ENCODE results near the gene FAM9C.
A peak's percentile ranks its signal among the peaks of the same experiment; 100 is the strongest.

The FAM9C gene

DNA sequence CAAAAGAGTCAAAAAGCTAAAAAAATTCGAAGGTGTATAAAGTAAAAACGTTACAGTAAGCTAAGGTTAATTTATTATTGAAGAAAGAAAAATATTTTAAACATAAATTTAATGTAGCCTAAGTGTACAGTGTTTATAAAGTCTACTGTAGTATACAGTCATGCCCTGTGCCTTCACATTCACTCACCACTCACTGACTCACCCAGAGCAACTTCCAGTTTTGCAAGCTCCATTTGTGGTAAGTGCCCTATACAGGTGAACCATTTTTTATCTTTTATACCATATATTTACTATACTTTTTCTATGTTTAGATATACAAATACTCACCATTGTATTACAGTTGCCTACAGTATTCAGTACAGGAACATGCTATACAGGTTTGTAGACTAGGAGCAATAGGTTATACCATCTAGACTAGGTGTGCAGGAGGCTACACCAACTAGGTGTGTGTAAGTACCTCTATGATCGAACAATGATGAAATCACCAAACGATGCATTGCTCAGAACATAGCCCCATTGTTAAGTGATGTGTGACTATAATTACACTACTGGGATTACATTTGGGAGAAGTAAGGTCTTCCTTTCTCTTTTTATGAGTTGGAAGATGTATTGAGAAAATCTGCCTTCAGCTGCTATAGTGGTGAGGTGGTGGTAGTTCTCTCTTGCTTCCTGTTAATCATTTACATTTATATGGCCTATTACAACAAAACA is 42.3 kb downstream of the FAM9C start:
- no peak overlapping the region for H3K27ac ChIP-seq
- no peaks in the 10 kb centered on the region for H4K20me1 ChIP-seq (ENCODE audit: insufficient read depth)
- H3K36me3 ChIP-seq (ENCODE audit: insufficient read depth) = no peaks in the 10 kb centered on the region
- H3K9ac ChIP-seq = no peak overlapping the region
- H2AFZ ChIP-seq (ENCODE audit: low read depth) = no peak overlapping the region
- no peaks in the 10 kb centered on the region for H3K79me2 ChIP-seq (ENCODE audit: insufficient read depth, low read depth)
- TF ChIP-seq, protein P1, sequence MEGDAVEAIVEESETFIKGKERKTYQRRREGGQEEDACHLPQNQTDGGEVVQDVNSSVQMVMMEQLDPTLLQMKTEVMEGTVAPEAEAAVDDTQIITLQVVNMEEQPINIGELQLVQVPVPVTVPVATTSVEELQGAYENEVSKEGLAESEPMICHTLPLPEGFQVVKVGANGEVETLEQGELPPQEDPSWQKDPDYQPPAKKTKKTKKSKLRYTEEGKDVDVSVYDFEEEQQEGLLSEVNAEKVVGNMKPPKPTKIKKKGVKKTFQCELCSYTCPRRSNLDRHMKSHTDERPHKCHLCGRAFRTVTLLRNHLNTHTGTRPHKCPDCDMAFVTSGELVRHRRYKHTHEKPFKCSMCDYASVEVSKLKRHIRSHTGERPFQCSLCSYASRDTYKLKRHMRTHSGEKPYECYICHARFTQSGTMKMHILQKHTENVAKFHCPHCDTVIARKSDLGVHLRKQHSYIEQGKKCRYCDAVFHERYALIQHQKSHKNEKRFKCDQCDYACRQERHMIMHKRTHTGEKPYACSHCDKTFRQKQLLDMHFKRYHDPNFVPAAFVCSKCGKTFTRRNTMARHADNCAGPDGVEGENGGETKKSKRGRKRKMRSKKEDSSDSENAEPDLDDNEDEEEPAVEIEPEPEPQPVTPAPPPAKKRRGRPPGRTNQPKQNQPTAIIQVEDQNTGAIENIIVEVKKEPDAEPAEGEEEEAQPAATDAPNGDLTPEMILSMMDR (conservative IDR thresholded peaks at IDR 0.05; ENCODE audit: low read depth, low read length) = no peak
- no peaks in the 10 kb centered on the region for H3K27me3 ChIP-seq (ENCODE audit: insufficient read depth, low read depth)
- H3K4me1 ChIP-seq (ENCODE audit: low read depth, poor library complexity, severe bottlenecking) = peaks cover 81% of the 10 kb centered on the region
- H3K4me2 ChIP-seq = no peak overlapping the region
- no peak overlapping the region for H3K4me3 ChIP-seq (IDR thresholded peaks at IDR 0.05; ENCODE audit: insufficient read depth, low read depth, low read length)

DNA sequence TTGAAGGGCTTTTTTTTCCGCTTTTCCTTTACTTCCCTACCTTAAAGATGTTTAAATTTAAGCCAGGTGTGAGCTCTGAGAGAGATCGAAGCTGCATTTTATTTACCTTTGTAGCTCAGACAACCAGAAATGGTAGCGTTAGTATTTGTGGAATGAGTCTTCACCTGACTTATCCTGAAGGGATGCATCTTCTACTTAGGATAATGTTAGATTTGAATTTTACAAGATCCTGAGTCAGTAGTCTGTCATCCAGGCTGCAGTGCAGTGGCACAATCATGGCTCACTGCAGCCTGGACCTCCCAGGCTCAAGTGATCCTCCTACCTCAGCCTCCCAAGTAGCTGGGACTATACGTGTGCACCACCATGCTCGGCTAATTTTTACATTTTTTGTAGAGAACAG is 43.3 kb downstream of the FAM9C start:
- Histone ChIP-seq H3K4me3 (IDR thresholded peaks at IDR 0.05; ENCODE audit: insufficient read depth, low read depth, low read length) (no peak overlapping the region), H3K79me2 (ENCODE audit: insufficient read depth, low read depth) (no peaks in the 10 kb centered on the region), H3K4me2 (peak overlapping the region; percentile 60), H3K4me1 (ENCODE audit: low read depth, poor library complexity, severe bottlenecking) (peaks cover 78% of the 10 kb centered on the region), H3K27ac (peak overlapping the region; percentile 79), H2AFZ (ENCODE audit: low read depth) (peak overlapping the region; percentile 59; the same call in 1 of the 2 replicates), H3K9ac (peak overlapping the region; percentile 49; the same call in 1 of the 2 replicates), H3K27me3 (ENCODE audit: insufficient read depth, low read depth) (no peaks in the 10 kb centered on the region), H3K36me3 (ENCODE audit: insufficient read depth) (no peaks in the 10 kb centered on the region), H4K20me1 (ENCODE audit: insufficient read depth) (no peaks in the 10 kb centered on the region)
- TF ChIP-seq, protein P1 (conservative IDR thresholded peaks at IDR 0.05; ENCODE audit: low read depth, low read length) = no peak

DNA sequence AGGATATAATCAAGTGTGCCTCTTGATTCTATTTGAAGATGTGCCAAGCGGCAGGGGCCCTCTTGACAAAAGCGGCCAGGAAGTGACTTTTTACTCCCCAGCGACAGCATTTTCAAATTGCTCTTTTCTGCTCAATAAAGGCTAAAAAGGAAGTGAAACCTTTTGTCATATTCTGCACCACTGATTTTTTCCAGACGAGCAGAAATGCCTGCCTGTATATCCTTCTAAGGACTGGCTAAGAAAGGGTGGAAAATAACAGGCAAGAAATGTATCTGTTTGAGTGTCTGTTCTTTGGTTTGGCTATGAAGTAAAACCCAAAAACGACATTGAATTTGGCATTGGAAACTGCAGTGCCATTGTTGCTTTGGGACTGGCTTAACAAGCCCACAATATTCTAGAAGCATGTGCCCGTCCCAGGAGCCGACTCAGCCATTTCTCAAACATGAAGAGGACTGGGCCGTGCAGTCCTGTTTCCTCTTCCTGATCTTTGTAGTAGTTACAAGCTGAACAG is 44.1 kb downstream of the FAM9C start:
- Histone ChIP-seq H3K4me1 (ENCODE audit: low read depth, poor library complexity, severe bottlenecking) (peaks cover 71% of the 10 kb centered on the region), H2AFZ (ENCODE audit: low read depth) (peak overlapping the region; percentile 59), H3K27me3 (ENCODE audit: insufficient read depth, low read depth) (no peaks in the 10 kb centered on the region), H3K36me3 (ENCODE audit: insufficient read depth) (no peaks in the 10 kb centered on the region), H3K27ac (peak overlapping the region; percentile 79), H4K20me1 (ENCODE audit: insufficient read depth) (no peaks in the 10 kb centered on the region), H3K4me3 (IDR thresholded peaks at IDR 0.05; ENCODE audit: insufficient read depth, low read depth, low read length) (no peak overlapping the region), H3K79me2 (ENCODE audit: insufficient read depth, low read depth) (no peaks in the 10 kb centered on the region), H3K9ac (peak overlapping the region; percentile 49; the same call in 1 of the 2 replicates), H3K4me2 (peak overlapping the region; percentile 60)
- TF ChIP-seq, protein P1 (conservative IDR thresholded peaks at IDR 0.05; ENCODE audit: low read depth, low read length) = no peak

- H3K79me2 ChIP-seq (ENCODE audit: insufficient read depth, low read depth) = no peaks in the 10 kb centered on the region
- H3K27ac ChIP-seq = peak overlapping the region; percentile 79
- peak overlapping the region; percentile 60 for H3K4me2 ChIP-seq
- 0 out of 2 replicates have a peak overlapping the region, but pooled peaks have one; percentile 59 for H2AFZ ChIP-seq (ENCODE audit: low read depth)
- H4K20me1 ChIP-seq (ENCODE audit: insufficient read depth) = no peaks in the 10 kb centered on the region
- H3K4me1 ChIP-seq (ENCODE audit: low read depth, poor library complexity, severe bottlenecking) = peaks cover 61% of the 10 kb centered on the region
- no peaks in the 10 kb centered on the region for H3K27me3 ChIP-seq (ENCODE audit: insufficient read depth, low read depth)
- peak overlapping the region; percentile 49; the same call in 1 of the 2 replicates for H3K9ac ChIP-seq
- no peaks in the 10 kb centered on the region for H3K36me3 ChIP-seq (ENCODE audit: insufficient read depth)
- TF ChIP-seq, protein P1 (conservative IDR thresholded peaks at IDR 0.05; ENCODE audit: low read depth, low read length) = no peak
- no peak overlapping the region for H3K4me3 ChIP-seq (IDR thresholded peaks at IDR 0.05; ENCODE audit: insufficient read depth, low read depth, low read length)
Measured at GRCh38 chrX:12999422-12999821, 45.0 kb downstream of the FAM9C start.

Measured in KMS-11 (cell line).